H1 (cell line): ENCODE results near the gene YBX2. TPM values are rescaled to one million over a fixed set of nuclear protein-coding genes. Genes with fewer than 3 reads are reported as not detected.

ENCODE experiments used
- CTCF ChIA-PET: fragments of 300-600 bp; sonication (Branson Sonifier 250); formaldehyde crosslinking; loops from one replicate; lab custom pipeline; 2021; ENCODE audit not compliant: partially characterized antibody; lab: Charles Lee
- POLR2A ChIA-PET: fragments of 300-600 bp; sonication (Branson Sonifier 250); formaldehyde crosslinking; loops from one replicate; lab custom pipeline; 2021; ENCODE audit warnings: inconsistent platforms; ENCODE audit not compliant: partially characterized antibody; lab: Charles Lee
- DNase-seq, 2 experiments: peaks; one replicate each; pipeline versions ENCODE4 v3.0.0 to v3.0.0-alpha.2; 2010 to 2022; ENCODE audit warnings: low spot score in 2 of 2, low read depth in 1 of 2, mixed read lengths in 1 of 2
- FAIRE-seq: peaks from 2 replicates; lab custom pipeline; 2011; peaks lifted over from hg19 to GRCh38; lab: Jason Lieb, UNC
- H2AFZ ChIP-seq: 2 replicates; pipeline ENCODE4 v1.8.1; 2012; ENCODE audit warnings: low read length, inconsistent platforms
- H2AK5ac ChIP-seq: 2 replicates; pipeline ENCODE4 v1.6.1; 2013; ENCODE audit warnings: low read depth, low read length
- H2BK120ac ChIP-seq: replicated peaks from 2 replicates; pipeline ENCODE3; 2013; ENCODE audit warnings: low read depth, low read length, inconsistent platforms
- H2BK12ac ChIP-seq: 2 replicates; pipeline ENCODE4 v1.6.1; 2013; ENCODE audit warnings: low read depth, low read length
- H2BK15ac ChIP-seq: 2 replicates; pipeline ENCODE4 v1.6.1; 2013; ENCODE audit warnings: low read length
- H2BK20ac ChIP-seq: 2 replicates; pipeline ENCODE4 v1.6.1; 2013; ENCODE audit warnings: low read length
- H2BK5ac ChIP-seq: 2 replicates; pipeline ENCODE4 v1.6.1; 2013; ENCODE audit warnings: low read depth, low read length
- H3K14ac ChIP-seq: 2 replicates; pipeline ENCODE4 v1.6.1; 2013; ENCODE audit warnings: inconsistent platforms; ENCODE audit not compliant: insufficient read length
- H3K18ac ChIP-seq: 2 replicates; pipeline ENCODE4 v1.6.1; 2013; ENCODE audit warnings: low read length; ENCODE audit errors: extremely low read depth
- H3K23ac ChIP-seq: 2 replicates; pipeline ENCODE4 v1.6.1; 2013; ENCODE audit warnings: inconsistent platforms; ENCODE audit not compliant: insufficient read length
- H3K23me2 ChIP-seq: 2 replicates; pipeline ENCODE4 v1.6.1; 2013; ENCODE audit warnings: low read depth, low read length
- H3K27ac ChIP-seq: 2 replicates; pipeline ENCODE4 v1.6.1; 2011; ENCODE audit warnings: low read depth, low read length, inconsistent platforms
- H3K27me3 ChIP-seq, 4 experiments: replicated peaks in 1 of 4; 1 replicate in 1 of 4; 2 replicates in 3 of 4; pipeline versions ENCODE4 v1.6.1 to v1.8.1; 2011 to 2013; ENCODE audit warnings: low read length in 3 of 4, mild to moderate bottlenecking in 3 of 4, inconsistent platforms in 2 of 4, mixed read lengths in 2 of 4, moderate library complexity in 1 of 4; ENCODE audit not compliant: control insufficient read depth in 3 of 4, insufficient read depth in 3 of 4; ENCODE audit errors: extremely low read depth in 1 of 4
- H3K36me3 ChIP-seq, 4 experiments: 2 replicates each; pipeline versions ENCODE4 v1.6.1 to v1.8.1; 2011 to 2013; ENCODE audit warnings: mild to moderate bottlenecking in 4 of 4, low read length in 3 of 4, moderate library complexity in 2 of 4, control low read depth in 1 of 4, inconsistent platforms in 1 of 4; ENCODE audit not compliant: insufficient read depth in 4 of 4, control insufficient read depth in 2 of 4
- H3K4ac ChIP-seq: replicated peaks from 2 replicates; pipeline ENCODE3; 2013; ENCODE audit warnings: low read length, low read depth, mixed read lengths, inconsistent platforms; ENCODE audit not compliant: insufficient read length
- H3K4me1 ChIP-seq, 4 experiments: replicated peaks in 1 of 4; 1 replicate in 1 of 4; 2 replicates in 3 of 4; pipeline versions ENCODE4 v1.6.1 to v1.8.1; 2011 to 2013; ENCODE audit warnings: low read length in 3 of 4, inconsistent platforms in 2 of 4, mixed read lengths in 1 of 4; ENCODE audit not compliant: insufficient read depth in 4 of 4, control insufficient read depth in 3 of 4
- H3K4me2 ChIP-seq, 2 experiments: 2 replicates each; pipeline versions ENCODE4 v1.6.1 to v1.8.1; 2011 to 2013; ENCODE audit warnings: low read depth in 2 of 2, low read length in 2 of 2, control low read depth in 1 of 2, inconsistent platforms in 1 of 2, mild to moderate bottlenecking in 1 of 2; ENCODE audit not compliant: insufficient read depth in 1 of 2
- H3K4me3 ChIP-seq, 4 experiments: fragments of 200-600, 300-600 bp in 1 of 4; sonication (generic), shearing (Covaris generic), sonication (Bioruptor Twin) in 1 of 4; 2 replicates each; pipeline versions ENCODE4 v1.5.1 to v1.8.1; 2011 to 2016; ENCODE audit warnings: low read length in 4 of 4, low read depth in 3 of 4, control low read depth in 2 of 4, inconsistent platforms in 2 of 4, mild to moderate bottlenecking in 2 of 4, mixed read lengths in 1 of 4, moderate library complexity in 1 of 4; ENCODE audit not compliant: insufficient read depth in 2 of 4; ENCODE audit errors: extremely low read depth in 1 of 4
- H3K56ac ChIP-seq: replicated peaks from 2 replicates; pipeline ENCODE3; 2013; ENCODE audit warnings: low read depth, mild to moderate bottlenecking, mixed read lengths, low read length, inconsistent platforms; ENCODE audit not compliant: insufficient read length
- H3K79me1 ChIP-seq: 2 replicates; pipeline ENCODE4 v1.6.1; 2013; ENCODE audit warnings: low read depth, low read length, control low read depth
- H3K79me2 ChIP-seq, 2 experiments: 2 replicates each; pipeline versions ENCODE4 v1.6.1 to v1.8.1; 2012 to 2013; ENCODE audit warnings: low read length in 2 of 2, mild to moderate bottlenecking in 2 of 2, inconsistent platforms in 1 of 2; ENCODE audit not compliant: insufficient read depth in 2 of 2, control insufficient read depth in 1 of 2
- H3K9ac ChIP-seq, 4 experiments: replicated peaks in 1 of 4; 1 replicate in 1 of 4; 2 replicates in 3 of 4; pipeline versions ENCODE4 v1.6.1 to v1.8.1; 2011 to 2013; ENCODE audit warnings: low read depth in 3 of 4, low read length in 3 of 4, control low read depth in 2 of 4, mild to moderate bottlenecking in 2 of 4, moderate library complexity in 2 of 4, inconsistent platforms in 1 of 4; ENCODE audit errors: extremely low read depth in 1 of 4
- H3K9me3 ChIP-seq, 2 experiments: 2 replicates each; pipeline versions ENCODE4 v1.6.1 to v1.8.1; 2012 to 2013; ENCODE audit warnings: mild to moderate bottlenecking in 2 of 2, moderate library complexity in 2 of 2, control low read depth in 1 of 2, inconsistent platforms in 1 of 2, low read depth in 1 of 2, low read length in 1 of 2, mixed read lengths in 1 of 2; ENCODE audit not compliant: insufficient read depth in 2 of 2
- H4K20me1 ChIP-seq, 2 experiments: replicated peaks in 1 of 2; 2 replicates each; pipeline versions ENCODE3 to v1.8.1; 2011 to 2013; ENCODE audit warnings: inconsistent platforms in 2 of 2, low read length in 2 of 2, mild to moderate bottlenecking in 1 of 2; ENCODE audit not compliant: insufficient read depth in 2 of 2, control insufficient read depth in 1 of 2
- H4K5ac ChIP-seq: 2 replicates; pipeline ENCODE4 v1.6.1; 2013; ENCODE audit warnings: low read length, low read depth, mixed read lengths, inconsistent platforms; ENCODE audit not compliant: insufficient read length
- H4K8ac ChIP-seq: 2 replicates; pipeline ENCODE4 v1.8.0; 2013; ENCODE audit warnings: mild to moderate bottlenecking, moderate library complexity, low read length, inconsistent platforms; ENCODE audit not compliant: insufficient read depth; ENCODE audit errors: extremely low read depth
- H4K91ac ChIP-seq: replicated peaks from 2 replicates; pipeline ENCODE3; 2013; ENCODE audit warnings: low read length, mixed read lengths, inconsistent platforms; ENCODE audit not compliant: insufficient read length
- GABPA ChIP-seq: IDR thresholded peaks from 2 replicates; pipeline ENCODE4 v1.6.1; 2011; ENCODE audit warnings: mild to moderate bottlenecking, low read length, moderate library complexity, borderline replicate concordance; ENCODE audit not compliant: insufficient read depth
- JUN ChIP-seq: IDR thresholded peaks from 2 replicates; pipeline ENCODE4 v1.6.1; 2011; ENCODE audit warnings: low read depth, mild to moderate bottlenecking, improper control_type of control experiment, low read length
- KDM5A ChIP-seq: fragments of 200-600 bp; IDR thresholded peaks from 2 replicates; pipeline ENCODE4 v1.7.1; 2012; ENCODE audit warnings: mild to moderate bottlenecking, low read length, inconsistent platforms, mixed read lengths
- MAFK ChIP-seq: IDR thresholded peaks from 2 replicates; pipeline ENCODE4 v1.6.1; 2012; ENCODE audit warnings: low read depth, mild to moderate bottlenecking, improper control_type of control experiment, low read length
- POU5F1 ChIP-seq: IDR thresholded peaks from 2 replicates; pipeline ENCODE4 v1.6.1; 2011; ENCODE audit warnings: low read depth, mild to moderate bottlenecking, low read length, moderate library complexity
- SIN3A ChIP-seq, 2 experiments: IDR thresholded peaks in 1 of 2; conservative IDR thresholded peaks in 1 of 2; 2 replicates each; pipeline ENCODE4 v1.6.1; 2011 to 2012; ENCODE audit warnings: low read length in 2 of 2, improper control_type of control experiment in 1 of 2, low read depth in 1 of 2, mild to moderate bottlenecking in 1 of 2
- SIRT6 ChIP-seq: IDR thresholded peaks from one replicate; pipeline ENCODE4 v1.7.1; 2012; ENCODE audit warnings: low read length, inconsistent platforms
- SP1 ChIP-seq: IDR thresholded peaks from 2 replicates; pipeline ENCODE4 v1.6.1; 2011; ENCODE audit warnings: low read depth, low read length
- SP4 ChIP-seq: IDR thresholded peaks from 2 replicates; pipeline ENCODE4 v1.6.1; 2012; ENCODE audit warnings: low read length, inconsistent platforms
- WGBS, 2 experiments: shearing (Covaris generic) in 1 of 2; methylation state at CpG; one replicate each; pipeline versions ENCODE4 v1.1.6 to v1.1.7; 2013 to 2015; ENCODE audit warnings: low lambda C conversion rate in 2 of 2, mixed read lengths in 2 of 2, inconsistent platforms in 1 of 2, low coverage in 1 of 2, missing lambda C conversion rate in 1 of 2; ENCODE audit not compliant: insufficient replicate concordance in 2 of 2, insufficient coverage in 1 of 2, insufficient read length in 1 of 2; ENCODE audit errors: extremely low coverage in 1 of 2, missing lambda C conversion rate in 1 of 2; 5-methylcytosine and 5-hydroxymethylcytosine counted together
- polyA plus RNA-seq, 7 experiments: library from polyadenylated mRNA; depleted of rRNA in 3 of 7; stranded (reverse) in 5 of 7; unstranded in 2 of 7; fragments of >200 nt in 5 of 7; fragments of 200-250 nt in 2 of 7; gene quantifications; 1 replicate in 5 of 7; 2 replicates in 1 of 7; 4 replicates in 1 of 7; pipeline versions ENCODE4 v1.2.1 to v1.2.3, GENCODE V29; 2011 to 2013; ENCODE audit warnings: missing spikeins in 2 of 7, mixed read lengths in 2 of 7
- total RNA-seq: library from RNA; stranded (reverse); fragmentation: NEBNext Ultra II Directional; extraction: Animal tissue kit (Norgen Biotek cat#: 25700); gene quantifications from 2 replicates; pipeline ENCODE4 v1.2.1, GENCODE V29; 2021

The YBX2 gene
- total and polyA plus RNA-seq, 2 of the 8 experiments (the other 6 are each of a cell fraction or from before 2014, with no cell fraction given): 19.2 to 30.5 TPM

- H2BK20ac ChIP-seq: no peak overlapping the region
- H3K79me1 ChIP-seq: peaks cover 2% of the 10 kb centered on the region; the same call in 1 of the 2 replicates
- no peaks in the 10 kb centered on the region for H3K9me3 ChIP-seq
- H2AK5ac ChIP-seq: no peak overlapping the region
- H2BK12ac ChIP-seq: no peak overlapping the region
- H3K4ac ChIP-seq: no peak overlapping the region
- TF ChIP-seq GABPA (no peak), SIN3A (conservative IDR thresholded peaks at IDR 0.05 in 1 of 2, IDR thresholded peaks at IDR 0.05 in 1 of 2; ENCODE audit: low read depth in 1 of 2, low read length in 2 of 2) (no peak), SIRT6 (no peak), POU5F1 (no peak), SP4 (no peak), KDM5A (no peak), SP1 (no peak), MAFK (no peak), JUN (no peak)
- TF ChIP-seq, all 59 proteins: peak for 0
- Histone ChIP-seq H3K79me2 (peaks cover 0 to 14% of the 10 kb centered on the region in 2 experiments; a peak in 2 of 4 replicates), H3K14ac (no peak overlapping the region), H3K56ac (no peak overlapping the region), H3K4me1 (peaks cover 0 to 10% (median under 1%) of the 10 kb centered on the region in 4 experiments; a peak in 2 of 7 replicates), H2AFZ (no peak overlapping the region), H3K4me3 (no peak overlapping the region), H2BK120ac (no peak overlapping the region), H3K27me3 (no peaks in the 10 kb centered on the region; a peak in 1 of 7 replicates), H4K5ac (no peak overlapping the region), H2BK15ac (no peak overlapping the region), H4K8ac (peak overlapping the region; percentile 3; the same call in 1 of the 2 replicates), H2BK5ac (no peak overlapping the region), H4K20me1 (peaks cover 2 to 22% of the 10 kb centered on the region in 2 experiments), H4K91ac (no peak overlapping the region), H3K18ac (no peak overlapping the region), H3K4me2 (no peak overlapping the region), H3K23ac (no peak overlapping the region), H3K36me3 (peaks cover 26 to 45% (median 43%) of the 10 kb centered on the region in 4 experiments), H3K27ac (0 out of 2 replicates have a peak overlapping the region, but pooled peaks have one; percentile 19), H3K9ac (no peak overlapping the region), H3K23me2 (peaks cover 5% of the 10 kb centered on the region)
- FAIRE-seq (no peak), DNase-seq (no peak)
- CTCF ChIA-PET: interaction anchor here (0.6 to 9.3 kb wide), 12 partner anchors 9 to 1959 kb away, joined by 3 to 167 read pairs (median 7); partner anchors contain the start of genes ACAP1, GPS2, NLGN2 and TMEM95
- 78% methylated on average over 3 of the region's 3 CpGs; no CpG with 5 or more reads in 1 of the 2 experiments for WGBS, 2 experiments
- POLR2A ChIA-PET: interaction anchor here (1.1 to 13.4 kb wide), 6 partner anchors 10 to 85 kb away, joined by 3 to 223 read pairs (median 6); partner anchors contain the start of genes ACAP1 and GPS2
Observed at GRCh38 chr17:7324438-7324779, 30.0 kb upstream of the YBX2 start.
